Stomach smooth muscle (tissue), 2 donors: ENCODE measurements around the gene CDK16.
A peak's percentile ranks its signal among the peaks of the same experiment; 100 is the strongest.

Experiments used
- H3K27ac ChIP-seq: one replicate; pipeline ENCODE4 v1.7.0; 2013; ENCODE audit warnings: mild to moderate bottlenecking, low read length, inconsistent platforms
- H3K27me3 ChIP-seq, 2 donors: one replicate each; pipeline ENCODE4 v1.7.0; 2013; ENCODE audit warnings: low read length in 2 of 2; ENCODE audit not compliant: insufficient read depth in 2 of 2, control insufficient read depth in 1 of 2
- H3K36me3 ChIP-seq, 2 donors: one replicate each; pipeline ENCODE4 v1.7.0; 2013; ENCODE audit warnings: low read length in 2 of 2; ENCODE audit not compliant: control insufficient read depth in 2 of 2, insufficient read depth in 2 of 2
- H3K4me1 ChIP-seq: one replicate; pipeline ENCODE4 v1.7.0; 2013; ENCODE audit warnings: low read length; ENCODE audit not compliant: control insufficient read depth, insufficient read depth
- H3K4me3 ChIP-seq, 2 donors: one replicate each; pipeline ENCODE4 v1.7.0; 2013; ENCODE audit warnings: low read length in 2 of 2
- H3K9ac ChIP-seq, 2 donors: one replicate each; pipeline ENCODE4 v1.7.0; 2013; ENCODE audit warnings: low read length in 2 of 2, mild to moderate bottlenecking in 1 of 2
- H3K9me3 ChIP-seq, 2 donors: one replicate each; pipeline ENCODE4 v1.7.0; 2013; ENCODE audit warnings: low read length in 2 of 2; ENCODE audit not compliant: control insufficient read depth in 2 of 2
- donor health status: healthy.
- donor health status: Pancreatic carcinoma.

CDK16 gene

GRCh38 chrX:47218280-47218919, at the start of gene CDK16:
TSS of gene CDK16 (plus strand) at chrX:47218681. CDS start at chrX:47223558, 4,877 bp downstream.
- H3K27ac ChIP-seq, result peak within 1 kb of the TSS; percentile 94
- peaks cover 21 to 30% of the 10 kb centered on the region in 2 donors for H3K36me3 ChIP-seq
- H3K9me3 ChIP-seq, result no peaks in the 10 kb centered on the region
- peaks cover 35% of the 10 kb centered on the region for H3K4me1 ChIP-seq
- peak within 1 kb of the TSS; percentile 89 for H3K4me3 ChIP-seq
- H3K27me3 ChIP-seq, result peaks cover 0 to 2% of the 10 kb centered on the region in 2 donors
- H3K9ac ChIP-seq, result peak within 1 kb of the TSS; percentile 93 to 95

GRCh38 chrX:47169273-47169672, 49.2 kb upstream of the CDK16 start:
- Histone ChIP-seq H3K4me1 (no peaks in the 10 kb centered on the region), H3K4me3 (no peak overlapping the region), H3K9me3 (no peaks in the 10 kb centered on the region), H3K36me3 (peaks cover 10 to 12% of the 10 kb centered on the region in 2 donors), H3K27ac (no peak overlapping the region), H3K27me3 (peaks cover 0 to 5% of the 10 kb centered on the region in 2 donors), H3K9ac (no peak overlapping the region)

GRCh38 chrX:47169726-47170515, 48.6 kb upstream of the CDK16 start:
- peaks cover 10 to 18% of the 10 kb centered on the region in 2 donors for H3K36me3 ChIP-seq
- no peak overlapping the region for H3K27ac ChIP-seq
- no peak overlapping the region for H3K4me3 ChIP-seq
- no peaks in the 10 kb centered on the region for H3K4me1 ChIP-seq
- peaks cover 0 to 5% of the 10 kb centered on the region in 2 donors for H3K27me3 ChIP-seq
- no peak overlapping the region for H3K9ac ChIP-seq
- no peaks in the 10 kb centered on the region for H3K9me3 ChIP-seq

GRCh38 chrX:47170861-47171692, 47.4 kb upstream of the CDK16 start:
- Histone ChIP-seq H3K36me3 (peaks cover 10 to 29% of the 10 kb centered on the region in 2 donors), H3K4me1 (no peaks in the 10 kb centered on the region), H3K9me3 (no peaks in the 10 kb centered on the region), H3K9ac (no peak overlapping the region), H3K27me3 (peaks cover 0 to 6% of the 10 kb centered on the region in 2 donors), H3K4me3 (no peak overlapping the region), H3K27ac (no peak overlapping the region)

- no peaks in the 10 kb centered on the region for H3K9me3 ChIP-seq
- no peaks in the 10 kb centered on the region for H3K4me1 ChIP-seq
- H3K4me3 ChIP-seq, result no peak overlapping the region
- H3K27ac ChIP-seq, result no peak overlapping the region
- H3K36me3 ChIP-seq, result peaks cover 17 to 37% of the 10 kb centered on the region in 2 donors
- no peak overlapping the region for H3K9ac ChIP-seq
- peaks cover 0 to 10% of the 10 kb centered on the region in 2 donors for H3K27me3 ChIP-seq
Measured at GRCh38 chrX:47171996-47172395, 46.5 kb upstream of the CDK16 start.

- Histone ChIP-seq H3K9ac (no peak overlapping the region), H3K4me1 (no peaks in the 10 kb centered on the region), H3K36me3 (peaks cover 20 to 40% of the 10 kb centered on the region in 2 donors), H3K27me3 (peaks cover 0 to 10% of the 10 kb centered on the region in 2 donors), H3K4me3 (no peak overlapping the region), H3K9me3 (no peaks in the 10 kb centered on the region), H3K27ac (no peak overlapping the region)
Measured at GRCh38 chrX:47172549-47172948, 45.9 kb upstream of the CDK16 start.

GRCh38 chrX:47172971-47173792, 45.3 kb upstream of the CDK16 start:
- Histone ChIP-seq H3K9me3 (no peaks in the 10 kb centered on the region), H3K36me3 (peaks cover 23 to 40% of the 10 kb centered on the region in 2 donors), H3K27me3 (peaks cover 0 to 13% of the 10 kb centered on the region in 2 donors), H3K9ac (no peak overlapping the region), H3K4me3 (no peak overlapping the region), H3K27ac (no peak overlapping the region), H3K4me1 (no peaks in the 10 kb centered on the region)

- H3K9ac ChIP-seq, result no peak overlapping the region
- no peak overlapping the region for H3K4me3 ChIP-seq
- H3K4me1 ChIP-seq, result peaks cover 11% of the 10 kb centered on the region
- peaks cover 0 to 13% of the 10 kb centered on the region in 2 donors for H3K27me3 ChIP-seq
- H3K27ac ChIP-seq, result no peak overlapping the region
- peaks cover 23 to 40% of the 10 kb centered on the region in 2 donors for H3K36me3 ChIP-seq
- no peaks in the 10 kb centered on the region for H3K9me3 ChIP-seq
Measured at GRCh38 chrX:47174376-47174775, 44.1 kb upstream of the CDK16 start.

GRCh38 chrX:47174846-47175587, 43.5 kb upstream of the CDK16 start:
- no peak overlapping the region for H3K9ac ChIP-seq
- H3K4me1 ChIP-seq, result peaks cover 16% of the 10 kb centered on the region
- H3K27me3 ChIP-seq, result peaks cover 0 to 14% of the 10 kb centered on the region in 2 donors
- no peaks in the 10 kb centered on the region for H3K9me3 ChIP-seq
- no peak overlapping the region for H3K27ac ChIP-seq
- H3K4me3 ChIP-seq, result no peak overlapping the region
- H3K36me3 ChIP-seq, result peaks cover 23 to 40% of the 10 kb centered on the region in 2 donors
